Activated naive CD4-positive, alpha-beta T cell treated with anti-CD3 and anti-CD28 coated beads, Interleukin-2, amount 50 U/mL, for 24 hours (primary cell): ENCODE measurements around the gene MRPL39.
A peak's percentile ranks its signal among the peaks of the same experiment; 100 is the strongest.

Source experiments
- H3K27ac Mint-ChIP-seq: one replicate; pipeline ENCODE4 v1.8.0; 2021; ENCODE audit warnings: mild to moderate bottlenecking, mixed read lengths
- H3K27me3 Mint-ChIP-seq: one replicate; pipeline ENCODE4 v1.8.0; 2021; ENCODE audit warnings: mixed read lengths
- H3K36me3 Mint-ChIP-seq: one replicate; pipeline ENCODE4 v1.8.0; 2021; ENCODE audit warnings: mixed read lengths
- H3K4me1 Mint-ChIP-seq: one replicate; pipeline ENCODE4 v1.8.0; 2021; ENCODE audit warnings: mixed read lengths
- H3K4me3 Mint-ChIP-seq: one replicate; pipeline ENCODE4 v1.8.0; 2021; ENCODE audit warnings: mild to moderate bottlenecking, mixed read lengths
- H3K9me3 Mint-ChIP-seq: one replicate; pipeline ENCODE4 v1.8.0; 2021; ENCODE audit warnings: mixed read lengths

The MRPL39 gene

GRCh38 chr21:25607151-25608043 is at the start of gene MRPL39:
Gene MRPL39 (minus strand): TSS chr21:25607481. CDS start chr21:25607475, 6 bp downstream.
- peak within 1 kb of the TSS; percentile 98 for H3K4me3 Mint-ChIP-seq
- peaks cover 8% of the 10 kb centered on the region for H3K36me3 Mint-ChIP-seq
- H3K9me3 Mint-ChIP-seq, result no peaks in the 10 kb centered on the region
- H3K27ac Mint-ChIP-seq, result peak within 1 kb of the TSS; percentile 100
- peaks cover 48% of the 10 kb centered on the region for H3K4me1 Mint-ChIP-seq
- no peaks in the 10 kb centered on the region for H3K27me3 Mint-ChIP-seq

GRCh38 chr21:25656412-25656811 is 49.1 kb upstream of the MRPL39 start:
- no peaks in the 10 kb centered on the region for H3K4me1 Mint-ChIP-seq
- no peaks in the 10 kb centered on the region for H3K36me3 Mint-ChIP-seq
- no peak overlapping the region for H3K4me3 Mint-ChIP-seq
- H3K27me3 Mint-ChIP-seq, result no peaks in the 10 kb centered on the region
- H3K27ac Mint-ChIP-seq, result no peak overlapping the region
- peaks cover 5% of the 10 kb centered on the region for H3K9me3 Mint-ChIP-seq

GRCh38 chr21:25649146-25649545 is 41.9 kb upstream of the MRPL39 start:
- Mint-ChIP-seq H3K27ac (no peak overlapping the region), H3K4me1 (no peaks in the 10 kb centered on the region), H3K9me3 (no peaks in the 10 kb centered on the region), H3K27me3 (peaks cover 3% of the 10 kb centered on the region), H3K36me3 (no peaks in the 10 kb centered on the region), H3K4me3 (no peak overlapping the region)

- no peak overlapping the region for H3K27ac Mint-ChIP-seq
- no peak overlapping the region for H3K4me3 Mint-ChIP-seq
- no peaks in the 10 kb centered on the region for H3K9me3 Mint-ChIP-seq
- H3K27me3 Mint-ChIP-seq, result peaks cover 3% of the 10 kb centered on the region
- no peaks in the 10 kb centered on the region for H3K36me3 Mint-ChIP-seq
- no peaks in the 10 kb centered on the region for H3K4me1 Mint-ChIP-seq
Measured at GRCh38 chr21:25647647-25648046, 40.4 kb upstream of the MRPL39 start.

- no peak overlapping the region for H3K4me3 Mint-ChIP-seq
- no peaks in the 10 kb centered on the region for H3K4me1 Mint-ChIP-seq
- H3K9me3 Mint-ChIP-seq, result no peaks in the 10 kb centered on the region
- H3K27me3 Mint-ChIP-seq, result peaks cover 6% of the 10 kb centered on the region
- H3K36me3 Mint-ChIP-seq, result no peaks in the 10 kb centered on the region
- no peak overlapping the region for H3K27ac Mint-ChIP-seq
Measured at GRCh38 chr21:25646474-25646873, 39.2 kb upstream of the MRPL39 start.

- Mint-ChIP-seq H3K9me3 (no peaks in the 10 kb centered on the region), H3K36me3 (no peaks in the 10 kb centered on the region), H3K4me1 (peaks cover 16% of the 10 kb centered on the region), H3K27ac (no peak overlapping the region), H3K4me3 (no peak overlapping the region), H3K27me3 (peaks cover 14% of the 10 kb centered on the region)
Measured at GRCh38 chr21:25643486-25643885, 36.2 kb upstream of the MRPL39 start.

- H3K36me3 Mint-ChIP-seq, result no peaks in the 10 kb centered on the region
- no peak overlapping the region for H3K27ac Mint-ChIP-seq
- peaks cover 22% of the 10 kb centered on the region for H3K4me1 Mint-ChIP-seq
- H3K27me3 Mint-ChIP-seq, result peaks cover 27% of the 10 kb centered on the region
- no peaks in the 10 kb centered on the region for H3K9me3 Mint-ChIP-seq
- peak overlapping the region; percentile 79 for H3K4me3 Mint-ChIP-seq
Measured at GRCh38 chr21:25640943-25641292, 33.6 kb upstream of the MRPL39 start.

- no peaks in the 10 kb centered on the region for H3K9me3 Mint-ChIP-seq
- H3K27me3 Mint-ChIP-seq, result peaks cover 29% of the 10 kb centered on the region
- peak overlapping the region; percentile 79 for H3K4me3 Mint-ChIP-seq
- no peaks in the 10 kb centered on the region for H3K36me3 Mint-ChIP-seq
- H3K4me1 Mint-ChIP-seq, result peaks cover 22% of the 10 kb centered on the region
- no peak overlapping the region for H3K27ac Mint-ChIP-seq
Measured at GRCh38 chr21:25640202-25640942, 33.1 kb upstream of the MRPL39 start.

- peaks cover 34% of the 10 kb centered on the region for H3K27me3 Mint-ChIP-seq
- H3K9me3 Mint-ChIP-seq, result no peaks in the 10 kb centered on the region
- H3K27ac Mint-ChIP-seq, result no peak overlapping the region
- peaks cover 22% of the 10 kb centered on the region for H3K4me1 Mint-ChIP-seq
- no peaks in the 10 kb centered on the region for H3K36me3 Mint-ChIP-seq
- H3K4me3 Mint-ChIP-seq, result peak overlapping the region; percentile 78
Measured at GRCh38 chr21:25639551-25640201, 32.4 kb upstream of the MRPL39 start.

- Mint-ChIP-seq H3K4me3 (peak within 1 kb of the TSS; percentile 78), H3K9me3 (no peaks in the 10 kb centered on the region), H3K27me3 (peaks cover 35% of the 10 kb centered on the region), H3K36me3 (no peaks in the 10 kb centered on the region), H3K27ac (no peak within 1 kb of the TSS), H3K4me1 (peaks cover 22% of the 10 kb centered on the region)
Measured at GRCh38 chr21:25638660-25639550, 31.6 kb upstream of the MRPL39 start, which contains the start of gene JAM2. Gene JAM2 (plus strand): TSS chr21:25639258. CDS start chr21:25639822, 564 bp downstream.

- no peaks in the 10 kb centered on the region for H3K36me3 Mint-ChIP-seq
- H3K27ac Mint-ChIP-seq, result no peak overlapping the region
- H3K27me3 Mint-ChIP-seq, result peaks cover 35% of the 10 kb centered on the region
- peak overlapping the region; percentile 78 for H3K4me3 Mint-ChIP-seq
- H3K4me1 Mint-ChIP-seq, result peaks cover 22% of the 10 kb centered on the region
- H3K9me3 Mint-ChIP-seq, result no peaks in the 10 kb centered on the region
Measured at GRCh38 chr21:25637851-25638659, 30.8 kb upstream of the MRPL39 start.

GRCh38 chr21:25636727-25637126 is 29.4 kb upstream of the MRPL39 start:
- no peaks in the 10 kb centered on the region for H3K9me3 Mint-ChIP-seq
- peaks cover 34% of the 10 kb centered on the region for H3K27me3 Mint-ChIP-seq
- H3K4me3 Mint-ChIP-seq, result no peak overlapping the region
- H3K27ac Mint-ChIP-seq, result no peak overlapping the region
- peaks cover 22% of the 10 kb centered on the region for H3K4me1 Mint-ChIP-seq
- H3K36me3 Mint-ChIP-seq, result no peaks in the 10 kb centered on the region

- H3K4me1 Mint-ChIP-seq, result peaks cover 16% of the 10 kb centered on the region
- no peaks in the 10 kb centered on the region for H3K36me3 Mint-ChIP-seq
- no peaks in the 10 kb centered on the region for H3K9me3 Mint-ChIP-seq
- peaks cover 28% of the 10 kb centered on the region for H3K27me3 Mint-ChIP-seq
- H3K4me3 Mint-ChIP-seq, result no peak overlapping the region
- no peak overlapping the region for H3K27ac Mint-ChIP-seq
Measured at GRCh38 chr21:25635310-25635709, 28.0 kb upstream of the MRPL39 start.

GRCh38 chr21:25632296-25632695 is 25.0 kb upstream of the MRPL39 start:
- H3K36me3 Mint-ChIP-seq, result no peaks in the 10 kb centered on the region
- H3K4me1 Mint-ChIP-seq, result peaks cover 3% of the 10 kb centered on the region
- H3K9me3 Mint-ChIP-seq, result no peaks in the 10 kb centered on the region
- H3K27ac Mint-ChIP-seq, result no peak overlapping the region
- H3K4me3 Mint-ChIP-seq, result no peak overlapping the region
- peaks cover 15% of the 10 kb centered on the region for H3K27me3 Mint-ChIP-seq
